ENCODE data around the gene IL19.

IL19 gene

DNA sequence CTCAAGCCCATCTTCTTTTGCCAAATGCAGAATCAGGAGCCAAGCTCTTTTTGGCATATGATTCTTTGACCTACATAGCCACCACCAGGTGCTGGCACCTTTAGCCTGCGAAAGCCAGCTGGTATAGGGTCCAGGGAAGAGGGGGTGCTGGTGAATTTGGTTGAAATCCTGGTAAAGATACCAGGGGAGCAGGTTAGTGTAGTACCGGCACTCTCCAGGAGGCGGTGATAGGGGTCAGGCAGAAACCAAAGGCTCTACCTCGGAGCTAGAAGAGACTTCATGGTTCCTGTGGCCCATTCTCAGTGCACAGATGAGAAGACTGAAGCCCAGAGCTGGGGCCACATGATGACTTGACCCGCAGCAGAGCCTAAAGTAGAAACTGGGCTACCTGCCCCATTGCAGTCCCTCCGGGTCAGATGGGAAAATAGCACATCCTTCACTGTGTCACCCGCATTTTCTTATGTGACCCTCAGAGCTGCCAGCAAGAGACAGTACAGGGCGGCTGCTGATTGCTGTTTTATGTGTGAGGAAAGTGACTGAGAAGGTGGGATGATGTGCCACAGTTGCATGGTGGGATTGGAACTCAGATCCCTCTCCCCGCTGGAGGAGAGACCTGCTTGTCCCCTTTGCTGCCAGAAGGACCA, 36.0 kb upstream of the IL19 start:
- Histone ChIP-seq H3K9me2 (replicated peaks; ENCODE audit: insufficient read depth, low read length) (no peaks in the 10 kb centered on the region), H2AFZ (ENCODE audit: low read depth, low read length, severe bottlenecking) (no peak overlapping the region), H3F3A (ENCODE audit: insufficient read depth) (no peaks in the 10 kb centered on the region), H3K4me2 (ENCODE audit: low read depth, low read length, poor library complexity, severe bottlenecking) (no peak overlapping the region), H3K9ac (ENCODE audit: low read length) (no peak overlapping the region), H3K36me3 (ENCODE audit: low read length) (no peaks in the 10 kb centered on the region), H3K79me2 (ENCODE audit: insufficient read depth, low read length) (no peaks in the 10 kb centered on the region), H3K27ac (ENCODE audit: low read depth, low read length) (no peak overlapping the region), H3K9me3 (ENCODE audit: insufficient read depth, low read length) (no peaks in the 10 kb centered on the region), H3K27me3 (ENCODE audit: low read length) (no peaks in the 10 kb centered on the region), H3K4me3 (ENCODE audit: insufficient read depth, low read length, poor library complexity, severe bottlenecking) (no peak overlapping the region), H4K20me1 (ENCODE audit: low read depth, low read length) (no peaks in the 10 kb centered on the region)
- TF ChIP-seq, protein P1, sequence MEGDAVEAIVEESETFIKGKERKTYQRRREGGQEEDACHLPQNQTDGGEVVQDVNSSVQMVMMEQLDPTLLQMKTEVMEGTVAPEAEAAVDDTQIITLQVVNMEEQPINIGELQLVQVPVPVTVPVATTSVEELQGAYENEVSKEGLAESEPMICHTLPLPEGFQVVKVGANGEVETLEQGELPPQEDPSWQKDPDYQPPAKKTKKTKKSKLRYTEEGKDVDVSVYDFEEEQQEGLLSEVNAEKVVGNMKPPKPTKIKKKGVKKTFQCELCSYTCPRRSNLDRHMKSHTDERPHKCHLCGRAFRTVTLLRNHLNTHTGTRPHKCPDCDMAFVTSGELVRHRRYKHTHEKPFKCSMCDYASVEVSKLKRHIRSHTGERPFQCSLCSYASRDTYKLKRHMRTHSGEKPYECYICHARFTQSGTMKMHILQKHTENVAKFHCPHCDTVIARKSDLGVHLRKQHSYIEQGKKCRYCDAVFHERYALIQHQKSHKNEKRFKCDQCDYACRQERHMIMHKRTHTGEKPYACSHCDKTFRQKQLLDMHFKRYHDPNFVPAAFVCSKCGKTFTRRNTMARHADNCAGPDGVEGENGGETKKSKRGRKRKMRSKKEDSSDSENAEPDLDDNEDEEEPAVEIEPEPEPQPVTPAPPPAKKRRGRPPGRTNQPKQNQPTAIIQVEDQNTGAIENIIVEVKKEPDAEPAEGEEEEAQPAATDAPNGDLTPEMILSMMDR (IDR thresholded peaks at IDR 0.05; ENCODE audit: insufficient read depth, low read length, poor library complexity, severe bottlenecking), result peak; percentile 59
- TF ChIP-seq EZH2phosphoT487 (conservative IDR thresholded peaks at IDR 0.05; ENCODE audit: low read length), result no peak

DNA sequence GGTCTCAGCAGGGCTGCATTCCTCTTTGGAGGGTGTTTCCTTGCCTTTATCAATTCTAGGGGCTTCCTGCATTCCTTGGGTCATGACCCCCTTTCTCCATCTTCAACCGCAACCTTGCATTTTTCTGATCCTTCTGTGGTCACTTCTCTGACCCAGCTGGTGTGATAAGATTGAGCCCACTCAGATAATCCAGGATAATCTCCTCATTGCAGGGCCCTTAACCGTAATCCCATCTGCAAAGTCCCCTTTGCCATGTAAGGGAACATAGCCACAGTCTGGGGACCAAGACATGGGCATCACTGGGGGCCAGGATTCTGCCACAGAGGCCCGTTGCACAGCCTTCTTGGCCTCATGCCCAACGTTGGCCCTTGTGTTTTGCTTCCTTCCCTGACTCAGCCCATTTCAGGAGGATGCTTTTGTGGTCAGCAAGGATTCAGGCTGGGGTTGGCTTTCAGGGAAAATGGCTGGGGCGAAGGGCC, 35.0 kb upstream of the IL19 start:
- Histone ChIP-seq H3K27me3 (ENCODE audit: low read length) (no peaks in the 10 kb centered on the region), H3K9ac (ENCODE audit: low read length) (no peak overlapping the region), H3F3A (ENCODE audit: insufficient read depth) (peaks cover 5% of the 10 kb centered on the region; the same call in 1 of the 2 replicates), H3K36me3 (ENCODE audit: low read length) (no peaks in the 10 kb centered on the region), H3K4me2 (ENCODE audit: low read depth, low read length, poor library complexity, severe bottlenecking) (no peak overlapping the region), H3K9me2 (replicated peaks; ENCODE audit: insufficient read depth, low read length) (no peaks in the 10 kb centered on the region), H3K9me3 (ENCODE audit: insufficient read depth, low read length) (no peaks in the 10 kb centered on the region), H4K20me1 (ENCODE audit: low read depth, low read length) (no peaks in the 10 kb centered on the region), H3K27ac (ENCODE audit: low read depth, low read length) (no peak overlapping the region), H3K4me3 (ENCODE audit: insufficient read depth, low read length, poor library complexity, severe bottlenecking) (no peak overlapping the region), H3K79me2 (ENCODE audit: insufficient read depth, low read length) (no peaks in the 10 kb centered on the region), H2AFZ (ENCODE audit: low read depth, low read length, severe bottlenecking) (no peak overlapping the region)
- TF ChIP-seq, protein P1 (IDR thresholded peaks at IDR 0.05; ENCODE audit: insufficient read depth, low read length, poor library complexity, severe bottlenecking), result no peak
- TF ChIP-seq EZH2phosphoT487 (conservative IDR thresholded peaks at IDR 0.05; ENCODE audit: low read length), result no peak

DNA sequence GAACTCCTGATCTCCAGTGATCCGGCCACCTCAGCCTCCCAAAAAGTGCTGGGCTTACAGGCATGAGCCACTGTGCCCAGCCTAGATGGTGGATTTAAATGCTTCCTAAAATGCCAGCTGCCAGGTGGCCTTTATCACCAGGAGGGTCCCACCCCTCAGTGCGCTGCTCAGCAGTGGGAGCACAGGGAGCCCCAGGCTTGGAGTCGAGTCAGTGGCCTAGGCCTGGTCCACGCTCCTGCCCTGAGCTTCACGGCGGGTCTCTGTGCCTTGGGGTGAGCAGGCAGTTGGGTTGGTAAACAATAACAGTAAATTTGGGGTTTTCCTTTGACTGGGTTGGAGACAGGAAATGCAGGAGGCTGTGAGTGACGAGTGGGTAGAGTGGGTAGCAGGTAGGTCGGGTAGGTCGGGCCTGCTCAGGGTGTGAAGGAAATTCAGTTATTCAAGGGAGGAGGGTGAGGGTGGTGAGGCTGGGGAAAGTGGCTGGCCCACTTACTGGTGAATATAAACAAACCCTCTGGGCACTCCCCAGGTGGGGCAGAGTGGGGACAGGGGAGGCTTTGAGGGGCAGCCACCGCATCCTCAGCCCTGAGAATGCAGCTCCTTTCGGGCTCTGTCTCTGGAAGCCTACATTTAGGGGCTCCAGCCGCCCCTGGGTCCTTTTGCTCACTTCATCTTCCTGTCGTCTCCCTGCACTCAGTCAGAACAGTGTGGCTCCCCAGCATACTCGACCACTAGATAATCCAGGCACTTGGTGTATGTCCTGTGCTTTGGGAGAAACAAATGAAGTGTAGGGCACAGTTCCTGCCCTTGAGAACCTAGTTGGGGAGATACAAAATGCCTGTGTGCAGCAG, 33.5 kb upstream of the IL19 start:
- Histone ChIP-seq H3K9me2 (replicated peaks; ENCODE audit: insufficient read depth, low read length) (no peaks in the 10 kb centered on the region), H3K27me3 (ENCODE audit: low read length) (no peaks in the 10 kb centered on the region), H4K20me1 (ENCODE audit: low read depth, low read length) (no peaks in the 10 kb centered on the region), H3F3A (ENCODE audit: insufficient read depth) (peaks cover 5% of the 10 kb centered on the region; the same call in 1 of the 2 replicates), H3K27ac (ENCODE audit: low read depth, low read length) (no peak overlapping the region), H3K9ac (ENCODE audit: low read length) (no peak overlapping the region), H3K79me2 (ENCODE audit: insufficient read depth, low read length) (no peaks in the 10 kb centered on the region), H3K4me2 (ENCODE audit: low read depth, low read length, poor library complexity, severe bottlenecking) (no peak overlapping the region), H3K36me3 (ENCODE audit: low read length) (no peaks in the 10 kb centered on the region), H3K9me3 (ENCODE audit: insufficient read depth, low read length) (no peaks in the 10 kb centered on the region), H3K4me3 (ENCODE audit: insufficient read depth, low read length, poor library complexity, severe bottlenecking) (no peak overlapping the region), H2AFZ (ENCODE audit: low read depth, low read length, severe bottlenecking) (no peak overlapping the region)
- no peak for TF ChIP-seq EZH2phosphoT487 (conservative IDR thresholded peaks at IDR 0.05; ENCODE audit: low read length)
- TF ChIP-seq, protein P1 (IDR thresholded peaks at IDR 0.05; ENCODE audit: insufficient read depth, low read length, poor library complexity, severe bottlenecking), result no peak
